Ishikawa (cell line): ENCODE results near the gene ASL.

Experiments used
- CEBPB ChIP-seq: IDR thresholded peaks from 2 replicates; pipeline ENCODE4 v1.6.1; 2012
- CREB1 ChIP-seq: IDR thresholded peaks from 2 replicates; pipeline ENCODE4 v1.6.1; 2012; ENCODE audit warnings: low read depth
- EGR1 ChIP-seq: IDR thresholded peaks from 2 replicates; pipeline ENCODE4 v1.6.1; 2012
- EP300 ChIP-seq: IDR thresholded peaks from 2 replicates; pipeline ENCODE4 v1.6.1; 2012; ENCODE audit warnings: borderline replicate concordance
- FOXM1 ChIP-seq: IDR thresholded peaks from 2 replicates; pipeline ENCODE4 v1.6.1; 2012; ENCODE audit warnings: low read depth, borderline replicate concordance
- MAX ChIP-seq: IDR thresholded peaks from 2 replicates; pipeline ENCODE4 v1.6.1; 2012
- NFIC ChIP-seq: IDR thresholded peaks from 2 replicates; pipeline ENCODE4 v1.6.1; 2012
- RAD21 ChIP-seq: IDR thresholded peaks from 2 replicates; pipeline ENCODE4 v1.6.1; 2012; ENCODE audit warnings: low read depth
- REST ChIP-seq: IDR thresholded peaks from 2 replicates; pipeline ENCODE4 v1.6.1; 2012; ENCODE audit warnings: low read depth, mild to moderate bottlenecking
- TAF1 ChIP-seq: IDR thresholded peaks from 2 replicates; pipeline ENCODE4 v1.6.1; 2012; ENCODE audit warnings: low read depth, mild to moderate bottlenecking
- TCF12 ChIP-seq: IDR thresholded peaks from 2 replicates; pipeline ENCODE4 v1.6.1; 2012; ENCODE audit warnings: low read depth
- TEAD4 ChIP-seq: IDR thresholded peaks from 2 replicates; pipeline ENCODE4 v1.6.1; 2012
- USF1 ChIP-seq: IDR thresholded peaks from 2 replicates; pipeline ENCODE4 v1.6.1; 2012
- YY1 ChIP-seq: IDR thresholded peaks from 2 replicates; pipeline ENCODE4 v1.6.1; 2012; ENCODE audit warnings: low read depth
- ZBTB7A ChIP-seq: IDR thresholded peaks from 2 replicates; pipeline ENCODE4 v1.6.1; 2012; ENCODE audit warnings: low read depth

Gene ASL

GRCh38 chr7:66054063-66054462, 21.6 kb upstream of the ASL start:
- TF ChIP-seq NFIC: no peak
- no peak for TF ChIP-seq TCF12
- no peak for TF ChIP-seq REST
- no peak for TF ChIP-seq EGR1
- no peak for TF ChIP-seq YY1
- no peak for TF ChIP-seq MAX
- TF ChIP-seq RAD21: no peak
- TF ChIP-seq TEAD4: no peak
- TF ChIP-seq EP300: no peak

GRCh38 chr7:66055321-66055956, 20.2 kb upstream of the ASL start:
- TF ChIP-seq TEAD4: no peak
- TF ChIP-seq RAD21: no peak
- no peak for TF ChIP-seq MAX
- no peak for TF ChIP-seq TCF12
- TF ChIP-seq NFIC: no peak
- TF ChIP-seq CREB1: no peak
- no peak for TF ChIP-seq CEBPB
- TF ChIP-seq REST: no peak
- no peak for TF ChIP-seq FOXM1
- no peak for TF ChIP-seq USF1
- no peak for TF ChIP-seq YY1
- TF ChIP-seq ZBTB7A: no peak
- no peak for TF ChIP-seq EGR1
- TF ChIP-seq EP300: no peak

- no peak for TF ChIP-seq CEBPB
- TF ChIP-seq MAX: no peak
- TF ChIP-seq TEAD4: no peak
- TF ChIP-seq FOXM1: no peak
- no peak for TF ChIP-seq ZBTB7A
- no peak for TF ChIP-seq TCF12
- TF ChIP-seq RAD21: no peak
- TF ChIP-seq YY1: no peak
- TF ChIP-seq EGR1: no peak
Measured at GRCh38 chr7:66060796-66061195, 14.8 kb upstream of the ASL start.

GRCh38 chr7:66069732-66070131, 5.9 kb upstream of the ASL start:
- TF ChIP-seq CEBPB (no peak), FOXM1 (no peak), YY1 (no peak)

GRCh38 chr7:66070222-66070621, 5.4 kb upstream of the ASL start:
- TF ChIP-seq ZBTB7A: no peak

- TF ChIP-seq REST (no peak), EP300 (no peak), TAF1 (no peak), ZBTB7A (no peak), YY1 (no peak), CEBPB (no peak), CREB1 (no peak), USF1 (no peak), EGR1 (no peak), TEAD4 (no peak), TCF12 (no peak), MAX (no peak)
Measured at GRCh38 chr7:66076462-66077329, 1.1 kb downstream of the ASL start.
